ENCODE measurements around the gene NOB1. TPM values are rescaled to one million over a fixed set of nuclear protein-coding genes. Genes with fewer than 3 reads are reported as not detected.
"Not testable (repeated sequence)": the region's sequence is repeated elsewhere in the genome, so short reads cannot be mapped to it uniquely, and the experiment has no call there.

The NOB1 gene
- total RNA-seq, 1 donor from 2014 or later = 17.2 TPM

DNA sequence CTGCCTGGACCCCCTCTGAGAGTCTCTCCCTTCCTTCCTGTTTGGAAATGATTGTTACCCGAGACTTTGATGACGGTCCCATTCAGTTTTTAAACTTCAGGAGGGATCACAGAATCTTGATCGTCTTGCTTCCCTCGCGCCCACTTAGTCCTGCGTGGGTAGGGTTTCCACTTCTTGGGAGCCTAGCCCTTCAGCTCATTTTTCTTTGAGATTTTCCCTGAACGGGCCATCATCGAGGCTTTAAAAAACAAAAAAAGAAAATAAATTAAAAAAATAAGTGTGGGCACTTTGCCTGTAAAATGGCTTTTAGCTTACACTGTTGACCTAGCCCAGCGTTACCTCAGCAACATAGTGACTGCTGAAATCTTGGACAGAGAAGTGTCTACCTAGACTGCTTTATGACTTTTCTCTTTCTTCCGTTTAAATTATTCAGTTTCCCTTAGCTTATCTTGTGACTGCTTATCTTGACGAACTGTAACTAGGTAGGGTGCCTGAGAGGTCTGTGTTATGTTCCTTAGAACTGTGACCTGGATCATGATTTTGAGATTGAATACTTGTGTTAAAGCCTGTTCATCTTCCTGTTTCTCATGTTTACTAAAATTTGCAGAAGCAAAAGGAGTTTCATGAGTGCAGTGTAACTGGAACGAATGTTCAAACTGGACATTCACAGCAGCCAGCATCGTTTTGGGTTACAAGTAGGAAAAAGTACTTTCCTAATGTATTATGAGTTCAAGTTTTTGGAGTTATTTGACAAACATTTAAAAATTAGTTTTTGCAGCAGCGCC is 8.3 kb upstream of the NOB1 start:
- Histone ChIP-seq H3K9me3 (ENCODE audit: control insufficient read depth in 3 of 3, low read length in 3 of 3) (no peaks in the 10 kb centered on the region), H3K4me1 (ENCODE audit: control insufficient read depth in 3 of 3, insufficient read depth in 3 of 3, low read length in 3 of 3) (peaks cover 0 to 12% (median 9%) of the 10 kb centered on the region in 3 donors), H3K27ac (ENCODE audit: low read depth, low read length) (peak overlapping the region; percentile 61), H3K9ac (ENCODE audit: low read depth in 1 of 3, low read length in 3 of 3) (peak overlapping the region; percentile 79 to 96 (median 94)), H3K27me3 (ENCODE audit: control insufficient read depth in 3 of 3, insufficient read depth in 3 of 3, low read length in 3 of 3) (no peaks in the 10 kb centered on the region), H3K4me3 (ENCODE audit: low read length in 3 of 3) (peak overlapping the region; percentile 76 to 99 (median 97)), H3K36me3 (ENCODE audit: control insufficient read depth in 3 of 3, insufficient read depth in 3 of 3, low read length in 3 of 3) (peaks cover 0 to 2% (median 0%) of the 10 kb centered on the region in 3 donors)

DNA sequence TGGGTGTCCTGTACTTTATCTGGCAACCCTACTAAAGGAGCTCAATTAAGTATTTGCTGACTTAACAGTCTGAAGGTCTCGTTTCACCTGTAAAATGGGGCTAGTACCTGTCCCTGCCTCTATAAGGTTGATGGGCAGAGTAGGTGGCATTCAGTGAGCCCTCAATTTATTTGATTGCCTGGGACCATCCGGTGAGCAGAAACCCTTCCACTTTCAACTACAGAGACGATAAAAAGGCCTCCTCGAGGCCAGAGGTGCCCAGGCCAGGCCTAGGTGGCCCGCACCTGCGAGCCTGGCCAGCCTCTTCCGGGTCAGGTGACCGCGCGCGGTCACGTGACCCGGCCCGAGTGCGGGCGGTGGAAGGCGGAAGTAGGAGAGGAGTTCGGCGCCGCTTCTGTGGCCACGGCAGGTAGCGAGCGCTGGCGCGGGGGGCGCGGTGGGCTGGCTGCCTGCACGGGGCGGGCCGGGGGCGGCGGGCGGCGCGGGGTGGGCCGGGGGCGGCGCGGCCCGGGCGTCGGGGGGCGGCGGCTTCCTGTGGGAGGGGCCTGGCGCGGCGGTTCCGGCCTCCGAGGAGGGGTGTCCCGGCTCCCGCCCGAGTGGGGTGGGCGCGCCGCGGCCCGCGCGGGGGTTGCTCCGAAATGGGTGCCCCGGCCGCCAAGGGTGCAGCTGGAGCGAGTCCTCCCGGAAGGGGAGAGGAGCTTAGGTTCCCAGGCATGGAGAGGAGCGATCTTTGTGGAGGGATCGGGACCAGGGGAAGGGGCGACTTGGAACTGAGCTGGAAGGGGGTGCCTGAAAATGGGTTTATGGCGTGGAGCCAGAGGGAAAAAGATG is 7.5 kb upstream of the NOB1 start, which contains the start of gene WWP2:
WWP2 (plus strand) TSS at position 350 of the 831 bp plus-strand sequence. CDS start 24,679 bp downstream, outside the sequence.
- H3K27ac ChIP-seq (ENCODE audit: low read depth, low read length) = peak within 1 kb of the TSS; percentile 76
- H3K9me3 ChIP-seq (ENCODE audit: control insufficient read depth in 3 of 3, low read length in 3 of 3) = no peaks in the 10 kb centered on the region
- no peaks in the 10 kb centered on the region for H3K27me3 ChIP-seq (ENCODE audit: control insufficient read depth in 3 of 3, insufficient read depth in 3 of 3, low read length in 3 of 3)
- peak within 1 kb of the TSS; percentile 76 to 99 (median 97) for H3K4me3 ChIP-seq (ENCODE audit: low read length in 3 of 3)
- peaks cover 0 to 12% (median 9%) of the 10 kb centered on the region in 3 donors for H3K4me1 ChIP-seq (ENCODE audit: control insufficient read depth in 3 of 3, insufficient read depth in 3 of 3, low read length in 3 of 3)
- peaks cover 0 to 2% (median 0%) of the 10 kb centered on the region in 3 donors for H3K36me3 ChIP-seq (ENCODE audit: control insufficient read depth in 3 of 3, insufficient read depth in 3 of 3, low read length in 3 of 3)
- H3K9ac ChIP-seq (ENCODE audit: low read depth in 1 of 3, low read length in 3 of 3) = peak within 1 kb of the TSS; percentile 79 to 96 (median 94)

- H3K27me3 ChIP-seq (ENCODE audit: control insufficient read depth in 3 of 3, insufficient read depth in 3 of 3, low read length in 3 of 3); H3K9me3 ChIP-seq (ENCODE audit: control insufficient read depth in 3 of 3, low read length in 3 of 3); H3K27ac ChIP-seq (ENCODE audit: low read depth, low read length); H3K4me3 ChIP-seq (ENCODE audit: low read length in 3 of 3); H3K9ac ChIP-seq (ENCODE audit: low read depth in 1 of 3, low read length in 3 of 3); H3K36me3 ChIP-seq (ENCODE audit: control insufficient read depth in 3 of 3, insufficient read depth in 3 of 3, low read length in 3 of 3): not testable (repeated sequence)
- H3K4me1 ChIP-seq (ENCODE audit: control insufficient read depth in 3 of 3, insufficient read depth in 3 of 3, low read length in 3 of 3) = peaks cover 4 to 21% (median 19%) of the 10 kb centered on the region in 3 donors
Measured at GRCh38 chr16:69757375-69757774, 2.6 kb upstream of the NOB1 start.

GRCh38 chr16:69756705-69757104 is 2.0 kb upstream of the NOB1 start:
- H3K9ac ChIP-seq (ENCODE audit: low read depth in 1 of 3, low read length in 3 of 3) = no peak overlapping the region
- H3K36me3 ChIP-seq (ENCODE audit: control insufficient read depth in 3 of 3, insufficient read depth in 3 of 3, low read length in 3 of 3) = peaks cover 0 to 3% (median 0%) of the 10 kb centered on the region in 3 donors
- no peak overlapping the region for H3K27ac ChIP-seq (ENCODE audit: low read depth, low read length)
- no peaks in the 10 kb centered on the region for H3K27me3 ChIP-seq (ENCODE audit: control insufficient read depth in 3 of 3, insufficient read depth in 3 of 3, low read length in 3 of 3)
- H3K4me3 ChIP-seq (ENCODE audit: low read length in 3 of 3) = no peak overlapping the region
- no peaks in the 10 kb centered on the region for H3K9me3 ChIP-seq (ENCODE audit: control insufficient read depth in 3 of 3, low read length in 3 of 3)
- peaks cover 4 to 17% (median 16%) of the 10 kb centered on the region in 3 donors for H3K4me1 ChIP-seq (ENCODE audit: control insufficient read depth in 3 of 3, insufficient read depth in 3 of 3, low read length in 3 of 3)

DNA sequence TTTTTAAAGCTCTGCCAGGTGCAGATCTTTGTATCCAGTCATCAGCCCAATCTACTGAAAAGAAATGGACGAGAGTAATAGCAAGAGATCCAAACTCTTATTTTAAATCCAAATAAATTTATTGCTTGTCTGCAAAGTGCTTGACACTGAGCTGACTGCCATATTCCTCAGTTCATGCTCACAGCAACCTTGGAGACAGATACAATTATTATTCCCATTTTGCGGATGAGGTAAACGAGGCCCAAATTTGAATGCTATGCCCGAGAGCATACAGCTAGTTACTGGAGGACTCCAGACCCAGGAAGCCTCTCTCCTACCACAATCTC is 620 bp downstream of the NOB1 start:
- Histone ChIP-seq H3K27ac (ENCODE audit: low read depth, low read length) (no peak overlapping the region), H3K9ac (ENCODE audit: low read depth in 1 of 3, low read length in 3 of 3) (peak overlapping the region; percentile 87 to 95 (median 88)), H3K4me3 (ENCODE audit: low read length in 3 of 3) (peak overlapping the region; percentile 82 to 100 (median 92)), H3K36me3 (ENCODE audit: control insufficient read depth in 3 of 3, insufficient read depth in 3 of 3, low read length in 3 of 3) (peaks cover 4 to 21% (median 15%) of the 10 kb centered on the region in 3 donors), H3K9me3 (ENCODE audit: control insufficient read depth in 3 of 3, low read length in 3 of 3) (no peaks in the 10 kb centered on the region), H3K27me3 (ENCODE audit: control insufficient read depth in 3 of 3, insufficient read depth in 3 of 3, low read length in 3 of 3) (no peaks in the 10 kb centered on the region), H3K4me1 (ENCODE audit: control insufficient read depth in 3 of 3, insufficient read depth in 3 of 3, low read length in 3 of 3) (peaks cover 4 to 17% (median 16%) of the 10 kb centered on the region in 3 donors)

DNA sequence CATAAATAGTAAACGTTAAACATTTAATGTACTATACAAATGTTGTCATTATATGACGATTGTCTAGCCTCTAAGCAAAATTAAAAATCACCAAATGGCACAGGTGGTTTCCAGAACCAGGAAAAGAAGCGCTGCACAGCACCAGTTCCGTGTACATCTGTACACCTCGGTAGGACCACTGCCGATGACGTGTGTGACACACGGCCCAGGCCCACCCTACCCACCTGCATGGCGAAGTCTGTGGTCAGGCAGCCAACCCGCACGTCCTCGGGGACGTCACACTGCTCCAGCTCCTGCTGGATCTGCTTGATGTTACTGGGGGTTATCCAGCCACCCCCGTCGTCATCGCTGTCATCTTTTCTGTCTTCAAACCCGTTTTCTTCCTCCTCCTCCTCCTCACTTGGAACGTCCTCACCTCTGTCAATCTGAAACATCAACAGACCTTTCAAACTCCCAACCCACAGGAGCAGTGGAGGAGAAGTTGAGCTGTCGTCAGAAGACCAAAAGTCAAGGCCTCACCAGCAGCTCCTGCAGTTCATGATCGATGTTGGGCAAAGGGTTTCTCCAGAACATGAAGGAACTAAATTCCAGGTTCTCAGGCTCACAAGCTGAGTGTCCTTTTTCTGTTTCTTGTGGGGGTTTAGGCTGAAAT is 5.9 kb downstream of the NOB1 start:
- no peak overlapping the region for H3K27ac ChIP-seq (ENCODE audit: low read depth, low read length)
- H3K4me3 ChIP-seq (ENCODE audit: low read length in 3 of 3) = no peak overlapping the region
- no peak overlapping the region for H3K9ac ChIP-seq (ENCODE audit: low read depth in 1 of 3, low read length in 3 of 3)
- no peaks in the 10 kb centered on the region for H3K9me3 ChIP-seq (ENCODE audit: control insufficient read depth in 3 of 3, low read length in 3 of 3)
- peaks cover under 1 to 10% (median 10%) of the 10 kb centered on the region in 3 donors for H3K4me1 ChIP-seq (ENCODE audit: control insufficient read depth in 3 of 3, insufficient read depth in 3 of 3, low read length in 3 of 3)
- H3K27me3 ChIP-seq (ENCODE audit: control insufficient read depth in 3 of 3, insufficient read depth in 3 of 3, low read length in 3 of 3) = no peaks in the 10 kb centered on the region
- peaks cover 41 to 57% (median 57%) of the 10 kb centered on the region in 3 donors for H3K36me3 ChIP-seq (ENCODE audit: control insufficient read depth in 3 of 3, insufficient read depth in 3 of 3, low read length in 3 of 3)

DNA sequence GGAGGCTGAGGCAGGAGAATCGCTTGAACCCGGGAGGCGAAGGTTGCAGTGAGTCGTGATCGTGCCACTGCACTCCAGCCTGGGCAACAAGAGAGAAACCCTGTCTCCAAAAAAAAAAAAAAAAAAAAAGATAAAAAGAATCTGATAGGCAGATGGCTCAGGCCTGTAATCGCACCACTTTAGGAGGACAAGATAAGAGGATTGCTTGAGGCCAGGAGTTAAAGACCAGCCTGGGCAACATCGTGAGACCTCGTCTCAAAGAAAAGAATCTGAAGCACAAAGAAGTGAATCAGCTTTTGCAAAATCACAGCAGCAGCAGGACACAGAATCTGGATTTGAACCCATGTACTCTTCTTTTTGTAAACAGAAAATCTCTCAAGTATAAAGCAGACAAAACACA is 7.6 kb downstream of the NOB1 start:
- H3K27me3 ChIP-seq (ENCODE audit: control insufficient read depth in 3 of 3, insufficient read depth in 3 of 3, low read length in 3 of 3) = no peaks in the 10 kb centered on the region
- H3K27ac ChIP-seq (ENCODE audit: low read depth, low read length) = no peak overlapping the region
- no peaks in the 10 kb centered on the region for H3K4me1 ChIP-seq (ENCODE audit: control insufficient read depth in 3 of 3, insufficient read depth in 3 of 3, low read length in 3 of 3)
- H3K9me3 ChIP-seq (ENCODE audit: control insufficient read depth in 3 of 3, low read length in 3 of 3) = no peaks in the 10 kb centered on the region
- H3K36me3 ChIP-seq (ENCODE audit: control insufficient read depth in 3 of 3, insufficient read depth in 3 of 3, low read length in 3 of 3) = peaks cover 56 to 74% (median 69%) of the 10 kb centered on the region in 3 donors
- H3K9ac ChIP-seq (ENCODE audit: low read depth in 1 of 3, low read length in 3 of 3) = no peak overlapping the region
- H3K4me3 ChIP-seq (ENCODE audit: low read length in 3 of 3) = no peak overlapping the region

DNA sequence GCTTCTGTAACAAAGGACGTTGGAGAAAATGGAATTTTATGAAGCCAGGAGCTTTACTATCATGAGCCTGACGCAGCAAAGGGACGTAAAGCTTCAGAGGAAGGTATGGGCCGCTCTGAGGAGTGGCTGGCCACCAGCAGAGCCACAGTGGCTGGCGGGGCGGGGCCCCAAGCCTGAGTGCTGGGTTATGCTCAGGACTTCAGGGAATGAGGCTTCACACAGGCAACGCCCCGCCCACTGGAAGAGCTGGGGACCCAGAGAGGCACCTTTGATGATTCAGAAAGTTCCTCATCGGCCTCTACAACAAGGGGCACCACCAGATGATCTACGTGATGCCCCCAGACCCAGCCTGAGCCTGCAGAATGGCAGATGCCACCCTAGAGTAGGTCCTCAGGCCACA is 8.8 kb downstream of the NOB1 start:
- Histone ChIP-seq H3K27me3 (ENCODE audit: control insufficient read depth in 3 of 3, insufficient read depth in 3 of 3, low read length in 3 of 3) (no peaks in the 10 kb centered on the region), H3K36me3 (ENCODE audit: control insufficient read depth in 3 of 3, insufficient read depth in 3 of 3, low read length in 3 of 3) (peaks cover 63 to 83% (median 70%) of the 10 kb centered on the region in 3 donors), H3K4me1 (ENCODE audit: control insufficient read depth in 3 of 3, insufficient read depth in 3 of 3, low read length in 3 of 3) (peaks cover 0 to 3% (median 0%) of the 10 kb centered on the region in 3 donors), H3K9ac (ENCODE audit: low read depth in 1 of 3, low read length in 3 of 3) (no peak overlapping the region), H3K9me3 (ENCODE audit: control insufficient read depth in 3 of 3, low read length in 3 of 3) (no peaks in the 10 kb centered on the region), H3K4me3 (ENCODE audit: low read length in 3 of 3) (no peak overlapping the region), H3K27ac (ENCODE audit: low read depth, low read length) (no peak overlapping the region)

- no peaks in the 10 kb centered on the region for H3K27me3 ChIP-seq (ENCODE audit: control insufficient read depth in 3 of 3, insufficient read depth in 3 of 3, low read length in 3 of 3)
- peaks cover 0 to 3% (median 0%) of the 10 kb centered on the region in 3 donors for H3K4me1 ChIP-seq (ENCODE audit: control insufficient read depth in 3 of 3, insufficient read depth in 3 of 3, low read length in 3 of 3)
- no peak overlapping the region for H3K27ac ChIP-seq (ENCODE audit: low read depth, low read length)
- H3K36me3 ChIP-seq (ENCODE audit: control insufficient read depth in 3 of 3, insufficient read depth in 3 of 3, low read length in 3 of 3) = peaks cover 63 to 76% (median 69%) of the 10 kb centered on the region in 3 donors
- H3K9ac ChIP-seq (ENCODE audit: low read depth in 1 of 3, low read length in 3 of 3) = no peak overlapping the region
- H3K9me3 ChIP-seq (ENCODE audit: control insufficient read depth in 3 of 3, low read length in 3 of 3) = no peaks in the 10 kb centered on the region
- no peak overlapping the region for H3K4me3 ChIP-seq (ENCODE audit: low read length in 3 of 3)
Measured at GRCh38 chr16:69745232-69745612, 9.5 kb downstream of the NOB1 start.

All from skeletal muscle tissue (tissue), 4 donors.